IMR-90 (cell line): ENCODE measurements around the gene TBX15. TPM values are rescaled to one million over a fixed set of nuclear protein-coding genes. Genes with fewer than 3 reads are reported as not detected.
A peak's percentile ranks its signal among the peaks of the same experiment; 100 is the strongest.

Source experiments
- ATAC-seq: fragments of 200-7000 bp; cut with Tn5 transposase; 2 replicates; pipeline ENCODE4 v1.9.1; 2020; ENCODE audit warnings: low read depth, mild to moderate bottlenecking, moderate library complexity
- BruUV-seq: library from RNA; stranded (reverse); fragments of 400-500 nt; replicated peaks from 2 replicates; lab custom pipeline; 2021; lab: Mats Ljungman, UMichigan
- CTCF ChIA-PET: fragments of 300-600 bp; formaldehyde crosslinking; extraction: SDS; loops from one replicate; lab custom pipeline; 2021; ENCODE audit warnings: antibody characterized with exemption; lab: Yijun Ruan, JAX
- POLR2A ChIA-PET: fragments of 300-600 bp; sonication (Branson Sonifier 250); formaldehyde crosslinking; loops from one replicate; lab custom pipeline; 2022; ENCODE audit warnings: antibody characterized with exemption; ENCODE audit not compliant: unreplicated experiment; lab: Charles Lee
- DNase-seq: peaks from one replicate; pipeline ENCODE4 v3.0.0; 2013
- H2AFZ ChIP-seq: replicated peaks from 2 replicates; pipeline ENCODE3; 2013; ENCODE audit warnings: low read length, mild to moderate bottlenecking; ENCODE audit not compliant: poor library complexity
- H2AK5ac ChIP-seq: 2 replicates; pipeline ENCODE4 v1.6.1; 2013; ENCODE audit warnings: low read depth, low read length, inconsistent platforms
- H2AK9ac ChIP-seq: replicated peaks from 2 replicates; pipeline ENCODE3; 2013; ENCODE audit warnings: mild to moderate bottlenecking, low read depth, low read length, moderate library complexity; ENCODE audit not compliant: poor library complexity
- H2BK120ac ChIP-seq: 2 replicates; pipeline ENCODE4 v1.6.1; 2013; ENCODE audit warnings: low read depth, low read length, inconsistent platforms
- H2BK15ac ChIP-seq: 3 replicates; pipeline ENCODE4 v1.6.1; 2013; ENCODE audit warnings: low read depth, low read length, inconsistent platforms
- H2BK20ac ChIP-seq: 2 replicates; pipeline ENCODE4 v1.6.1; 2013; ENCODE audit warnings: low read depth, mild to moderate bottlenecking, inconsistent platforms, low read length, moderate library complexity
- H2BK5ac ChIP-seq: 2 replicates; pipeline ENCODE4 v1.6.1; 2013; ENCODE audit warnings: mild to moderate bottlenecking, low read depth, low read length, inconsistent platforms; ENCODE audit not compliant: poor library complexity, severe bottlenecking
- H3K14ac ChIP-seq: replicated peaks from 2 replicates; pipeline ENCODE4 v1.6.1; 2013; ENCODE audit warnings: low read depth, low read length, inconsistent platforms
- H3K18ac ChIP-seq: 2 replicates; pipeline ENCODE4 v1.6.1; 2013; ENCODE audit warnings: low read depth, low read length, control low read depth
- H3K23ac ChIP-seq: 2 replicates; pipeline ENCODE4 v1.6.1; 2013; ENCODE audit warnings: low read depth, low read length, inconsistent platforms
- H3K27ac ChIP-seq: 2 replicates; pipeline ENCODE4 v1.5.1; 2013; ENCODE audit warnings: mild to moderate bottlenecking, control low read depth, low read length; ENCODE audit not compliant: insufficient read depth
- H3K27me3 ChIP-seq: 2 replicates; pipeline ENCODE4 v1.6.1; 2013; ENCODE audit warnings: low read length; ENCODE audit not compliant: control insufficient read depth, insufficient read depth
- H3K36me3 ChIP-seq: 2 replicates; pipeline ENCODE4 v1.6.1; 2013; ENCODE audit warnings: low read length, mixed read lengths; ENCODE audit not compliant: control insufficient read depth, insufficient read depth
- H3K4ac ChIP-seq: 2 replicates; pipeline ENCODE4 v1.6.1; 2013; ENCODE audit warnings: low read depth, low read length, inconsistent platforms
- H3K4me1 ChIP-seq: 2 replicates; pipeline ENCODE4 v1.6.1; 2013; ENCODE audit warnings: low read length, mixed read lengths; ENCODE audit not compliant: control insufficient read depth, insufficient read depth
- H3K4me2 ChIP-seq: 2 replicates; pipeline ENCODE4 v1.6.1; 2013; ENCODE audit warnings: low read depth, mild to moderate bottlenecking, control low read depth, low read length, moderate library complexity
- H3K4me3 ChIP-seq: 2 replicates; pipeline ENCODE4 v1.5.1; 2013; ENCODE audit warnings: low read depth, mild to moderate bottlenecking, control low read depth, low read length, moderate library complexity; ENCODE audit not compliant: insufficient read depth
- H3K56ac ChIP-seq: 2 replicates; pipeline ENCODE4 v1.6.1; 2013; ENCODE audit warnings: low read length, inconsistent platforms; ENCODE audit not compliant: insufficient read depth; ENCODE audit errors: extremely low read depth
- H3K79me1 ChIP-seq, 2 experiments: 2 replicates each; pipeline ENCODE4 v1.6.1; 2013; ENCODE audit warnings: low read length in 2 of 2, inconsistent platforms in 1 of 2, low read depth in 1 of 2
- H3K9ac ChIP-seq: 2 replicates; pipeline ENCODE4 v1.6.1; 2013; ENCODE audit warnings: low read depth, low read length, control low read depth
- H3K9me1 ChIP-seq: 2 replicates; pipeline ENCODE4 v1.6.1; 2013; ENCODE audit warnings: low read length, inconsistent platforms; ENCODE audit not compliant: insufficient read depth
- H3K9me3 ChIP-seq: 2 replicates; pipeline ENCODE4 v1.6.1; 2013; ENCODE audit warnings: low read length; ENCODE audit not compliant: control insufficient read depth, insufficient read depth
- H4K20me1 ChIP-seq: 2 replicates; pipeline ENCODE4 v1.6.1; 2013; ENCODE audit warnings: low read length, inconsistent platforms; ENCODE audit not compliant: insufficient read depth
- H4K5ac ChIP-seq: 2 replicates; pipeline ENCODE4 v1.6.1; 2013; ENCODE audit warnings: mild to moderate bottlenecking, low read depth, low read length, control low read depth
- H4K8ac ChIP-seq, 2 experiments: 2 replicates each; pipeline ENCODE4 v1.6.1; 2013; ENCODE audit warnings: low read depth in 2 of 2, low read length in 2 of 2, control low read depth in 1 of 2, inconsistent platforms in 1 of 2
- H4K91ac ChIP-seq: 2 replicates; pipeline ENCODE4 v1.6.1; 2013; ENCODE audit warnings: low read depth, low read length, inconsistent platforms; ENCODE audit not compliant: insufficient read depth
- BHLHE40 ChIP-seq: fragments of 150-350 bp; IDR thresholded peaks from 2 replicates; pipeline ENCODE4 v1.6.1; 2016; ENCODE audit warnings: mild to moderate bottlenecking, low read depth, low read length
- CEBPB ChIP-seq: IDR thresholded peaks from 2 replicates; pipeline ENCODE4 v1.6.1; 2012; ENCODE audit warnings: low read depth, low read length, improper control_type of control experiment
- CHD1 ChIP-seq: IDR thresholded peaks from 2 replicates; pipeline ENCODE4 v1.6.1; 2012; ENCODE audit warnings: low read depth, low read length, improper control_type of control experiment
- CTCF ChIP-seq: conservative IDR thresholded peaks from 2 replicates; pipeline ENCODE4 v1.5.1; 2012; ENCODE audit warnings: mild to moderate bottlenecking, low read depth, low read length, improper control_type of control experiment
- MXI1 ChIP-seq: IDR thresholded peaks from 2 replicates; pipeline ENCODE4 v1.6.1; 2012; ENCODE audit warnings: low read depth, mild to moderate bottlenecking, low read length, moderate library complexity, borderline replicate concordance
- SMC3 ChIP-seq: fragments of 150-350 bp; IDR thresholded peaks from 2 replicates; pipeline ENCODE4 v1.6.1; 2016; ENCODE audit warnings: low read depth, mild to moderate bottlenecking, antibody characterized with exemption, low read length, moderate library complexity
- USF2 ChIP-seq: fragments of 150-350 bp; IDR thresholded peaks from 2 replicates; pipeline ENCODE4 v1.6.1; 2017; ENCODE audit warnings: mild to moderate bottlenecking, antibody characterized with exemption, low read length, low read depth
- WGBS, 2 experiments: methylation state at CpG; one replicate each; pipeline versions ENCODE4 v1.1.5 to v1.1.7; 2013; ENCODE audit warnings: missing lambda C conversion rate in 2 of 2; ENCODE audit not compliant: insufficient read length in 1 of 2; ENCODE audit errors: extremely low coverage in 2 of 2; 5-methylcytosine and 5-hydroxymethylcytosine counted together
- dilution Hi-C: fragments of 300-500 bp; cut with HindIII; formaldehyde crosslinking; loops from one replicate; pipeline ENCODE4 v1.14.3; 2018; ENCODE audit warnings: low sequenced_read_pairs; ENCODE audit not compliant: unreplicated experiment
- in situ Hi-C: fragments of 300-500 bp; cut with MboI; formaldehyde crosslinking; loops from 3 replicates; pipeline ENCODE4 v1.14.3; 2019; ENCODE audit warnings: low sequenced_read_pairs, inconsistent platforms, mixed read lengths
- intact Hi-C: fragments of 100-400 bp; cut with micrococcal nuclease; formaldehyde crosslinking; loops from 2 replicates; pipeline ENCODE4 v1.10.0; 2022
- polyA plus RNA-seq, 3 experiments: library from polyadenylated mRNA; depleted of rRNA; stranded (reverse); fragments of >200 nt; gene quantifications; 2 replicates each; pipeline ENCODE4 v1.2.3, GENCODE V29; 2012; ENCODE audit warnings: low replicate concordance in 1 of 3
- total RNA-seq: library from RNA; depleted of rRNA; stranded (reverse); fragments of >200 nt; gene quantifications from 2 replicates; pipeline ENCODE4 v1.2.3, GENCODE V29; 2012

Gene TBX15
- total and polyA plus RNA-seq, 2 of the 4 experiments (the other 2 are of a cell fraction) = not detected

GRCh38 chr1:119002028-119002686 is 14.0 kb upstream of the TBX15 start:
- Histone ChIP-seq H4K20me1 (no peaks in the 10 kb centered on the region), H3K27ac (no peak overlapping the region)
- CTCF ChIA-PET = interaction anchor here (0.9 kb wide), 1 partner anchor 925 kb away, joined by 3 read pairs; no protein-coding TSS in a partner anchor

More at GRCh38 chr1:119002028-119002686, 14.0 kb upstream of the TBX15 start:
- Histone ChIP-seq H3K4ac (no peak overlapping the region), H2AK9ac (no peak overlapping the region), H2BK120ac (no peak overlapping the region), H3K4me3 (no peak overlapping the region), H4K91ac (no peak overlapping the region), H3K9me3 (peaks cover 16% of the 10 kb centered on the region), H3K14ac (no peak overlapping the region), H4K8ac (no peak overlapping the region), H3K18ac (no peak overlapping the region), H3K27me3 (peaks cover 95% of the 10 kb centered on the region), H3K23ac (no peak overlapping the region), H3K4me1 (no peaks in the 10 kb centered on the region; the same call in 1 of the 2 replicates), H2BK5ac (no peak overlapping the region), H3K9ac (no peak overlapping the region), H3K4me2 (no peak overlapping the region), H3K79me1 (no peaks in the 10 kb centered on the region), H3K36me3 (no peaks in the 10 kb centered on the region), H2AFZ (no peak overlapping the region), H2BK15ac (no peak overlapping the region), H3K56ac (no peak overlapping the region), H4K5ac (no peak overlapping the region), H3K9me1 (no peaks in the 10 kb centered on the region), H2AK5ac (no peak overlapping the region), H2BK20ac (no peak overlapping the region)
- POLR2A ChIA-PET = no interaction called here
- BruUV-seq = no TSS peak
- peak; percentile 31 for DNase-seq
- in situ Hi-C loops = no loop called here
- TF ChIP-seq CHD1 (no peak), USF2 (no peak), SMC3 (no peak), BHLHE40 (no peak), CEBPB (peak; percentile 72), CTCF (no peak), MXI1 (no peak)
- intact Hi-C loops = loop anchor here (10.0 kb wide), 1 partner anchor 133 kb away; no protein-coding TSS in a partner anchor
- 17% methylated on average over 2 of the region's 16 CpGs; no CpG with 5 or more reads in 1 of the 2 experiments for WGBS, 2 experiments
- dilution Hi-C loops = no loop called here
- ATAC-seq = 0 out of 2 replicates have a peak, but pooled peaks have one; percentile 24
